GM19455 (cell line): ENCODE data around the gene PCDHGC3.

ENCODE experiments used
- ATAC-seq: cut with Tn5 transposase; IDR thresholded peaks from one replicate; pipeline ENCODE4 v1.9.1; 2021; ENCODE audit not compliant: unreplicated experiment

PCDHGC3 gene

DNA sequence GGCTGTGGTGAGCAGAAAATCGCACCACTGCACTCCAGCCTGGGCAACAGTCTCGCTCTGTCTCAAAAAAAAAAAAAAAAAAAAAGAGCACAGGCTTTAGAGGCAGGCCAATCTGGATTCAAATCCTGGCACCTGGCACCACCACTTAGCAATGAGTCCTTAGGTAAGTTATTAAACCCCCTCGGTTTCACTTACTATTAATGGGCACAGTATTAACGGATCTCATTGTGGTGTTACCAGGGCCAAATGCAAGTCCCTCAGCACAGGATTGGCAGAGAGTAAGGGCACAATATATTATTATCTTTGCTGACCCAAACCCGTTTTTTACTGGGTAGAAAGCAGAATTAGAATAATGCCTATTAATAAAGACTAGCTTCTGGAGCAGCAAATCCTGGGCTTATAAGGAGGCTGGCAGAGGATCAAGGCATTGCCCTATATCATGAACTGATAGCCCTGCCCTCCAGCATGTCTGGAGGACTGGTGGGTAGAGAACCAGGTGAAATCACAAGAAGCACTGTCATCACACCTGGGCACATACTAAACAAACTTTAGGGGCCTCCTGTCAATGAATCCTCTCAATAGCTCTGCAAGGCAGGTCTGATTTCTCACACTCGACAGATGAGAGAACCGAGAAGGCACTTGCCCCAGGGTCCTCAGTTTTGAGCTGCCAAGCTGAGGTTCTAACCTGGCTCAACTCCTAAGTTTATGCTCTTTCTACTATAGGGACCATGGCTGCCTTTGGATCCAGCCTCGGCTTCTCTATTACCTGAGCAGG, 30.8 kb downstream of the PCDHGC3 start:
- ATAC-seq: no peak

DNA sequence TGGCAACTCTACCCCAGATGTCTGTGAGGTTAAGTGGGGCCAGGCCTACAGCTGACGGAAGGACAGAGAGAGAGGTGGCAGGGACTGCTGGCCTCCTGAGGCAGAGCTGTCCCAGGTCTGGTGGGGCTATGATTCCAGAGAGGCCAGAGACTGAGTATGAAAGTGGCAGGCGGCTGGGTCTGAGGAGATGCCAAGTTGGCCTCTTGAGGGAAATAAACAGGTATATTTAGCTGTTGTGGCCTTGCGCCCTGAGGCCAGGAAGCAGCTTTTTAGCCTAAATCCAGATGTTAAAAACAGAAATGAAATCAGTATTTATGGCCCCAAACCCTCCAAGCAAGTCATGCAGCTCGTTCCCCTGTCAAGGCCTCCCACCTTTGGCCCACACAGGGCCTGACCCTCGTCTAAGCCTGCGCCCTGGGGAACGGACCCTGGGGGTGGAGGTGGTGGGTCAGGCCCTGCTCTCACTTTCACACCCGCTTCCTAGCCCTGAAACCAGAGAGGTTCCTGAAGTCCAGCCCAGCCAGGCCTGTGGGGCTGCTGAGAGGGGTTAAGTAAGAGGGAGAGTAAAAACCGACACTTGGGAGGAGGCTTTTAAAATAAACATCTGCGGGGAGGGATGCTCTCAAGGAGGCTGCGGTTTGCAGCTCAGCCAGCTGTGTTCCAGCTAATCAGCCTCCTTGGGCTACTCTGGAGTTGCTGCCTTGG, 31.8 kb downstream of the PCDHGC3 start:
- ATAC-seq: peak; percentile 29

DNA sequence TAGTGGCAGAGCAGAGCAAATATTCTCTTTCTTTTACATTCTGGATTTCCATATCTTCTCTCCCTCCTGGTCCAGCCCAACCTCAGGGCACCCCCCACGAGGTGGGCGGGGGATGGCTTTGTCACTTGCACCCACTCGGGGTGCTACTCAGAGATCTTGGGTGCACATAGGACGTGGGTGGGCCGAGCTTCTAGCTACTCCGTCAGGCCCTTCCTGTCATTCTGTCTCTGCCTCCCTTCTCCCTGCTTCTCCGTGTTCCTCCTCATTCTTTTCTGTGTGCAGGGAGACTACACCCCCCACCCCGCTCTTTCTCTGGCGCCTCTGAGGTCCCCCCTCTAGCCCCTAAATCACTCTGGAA, 32.7 kb downstream of the PCDHGC3 start:
- no peak for ATAC-seq

DNA sequence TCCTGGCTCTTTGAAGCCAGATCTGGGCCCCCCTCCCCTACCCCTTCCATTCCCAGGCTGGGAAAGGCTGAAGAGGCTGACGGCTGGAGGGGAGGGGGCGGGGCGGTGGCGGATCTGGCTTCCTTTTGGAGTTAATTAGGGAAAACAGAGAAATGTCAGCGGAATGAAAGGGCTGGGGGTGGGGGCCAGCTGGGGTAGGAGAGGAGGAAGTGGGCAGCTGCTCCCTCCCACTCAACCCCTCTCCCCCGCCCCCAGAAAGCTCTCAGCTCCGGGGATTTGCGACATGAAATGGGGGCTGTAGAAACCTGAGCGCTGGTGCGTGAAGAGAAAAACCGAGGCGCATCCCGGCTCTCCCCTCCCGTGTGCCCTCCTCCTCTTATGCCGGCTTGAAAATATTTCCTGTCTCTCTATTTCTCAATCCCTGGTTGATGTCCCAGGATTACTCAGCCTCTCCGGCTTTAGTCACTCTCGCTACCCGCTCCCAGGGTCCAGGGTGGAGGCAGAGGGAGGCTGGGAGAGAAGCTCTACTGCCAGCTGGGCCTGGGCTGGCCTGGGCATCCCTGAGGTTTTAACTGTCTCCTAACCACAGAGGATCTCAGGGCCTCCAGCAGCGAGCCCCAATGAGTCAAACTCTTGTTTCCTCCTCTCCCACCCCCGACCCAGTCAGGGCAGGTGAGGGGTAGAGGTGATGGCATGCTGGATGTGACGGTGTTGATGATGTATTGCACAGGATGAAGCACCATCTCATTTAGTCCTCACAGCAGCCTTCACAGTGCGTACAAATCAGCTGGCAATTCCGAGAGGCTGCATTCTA, 33.2 kb downstream of the PCDHGC3 start:
- ATAC-seq: no peak

DNA sequence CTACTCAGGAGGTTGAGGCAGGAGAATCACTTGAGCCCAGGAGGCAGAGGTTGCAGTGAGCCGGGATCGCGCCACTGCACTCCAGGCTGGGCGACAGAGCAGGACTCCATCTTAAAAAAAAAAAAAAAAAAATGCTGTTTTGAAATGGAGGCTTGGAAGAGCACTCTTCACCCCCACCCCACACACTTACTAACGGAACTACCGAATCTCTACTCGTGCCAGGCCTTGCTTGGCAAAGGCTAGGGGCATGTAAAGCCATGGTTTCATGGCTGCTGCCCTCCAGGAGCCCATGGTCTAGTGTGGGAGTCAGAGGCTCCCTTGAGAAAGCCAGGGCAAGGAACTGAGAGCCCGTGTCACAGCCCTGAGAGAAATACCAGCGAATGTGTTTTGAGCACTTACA, 34.4 kb downstream of the PCDHGC3 start:
- no peak for ATAC-seq

DNA sequence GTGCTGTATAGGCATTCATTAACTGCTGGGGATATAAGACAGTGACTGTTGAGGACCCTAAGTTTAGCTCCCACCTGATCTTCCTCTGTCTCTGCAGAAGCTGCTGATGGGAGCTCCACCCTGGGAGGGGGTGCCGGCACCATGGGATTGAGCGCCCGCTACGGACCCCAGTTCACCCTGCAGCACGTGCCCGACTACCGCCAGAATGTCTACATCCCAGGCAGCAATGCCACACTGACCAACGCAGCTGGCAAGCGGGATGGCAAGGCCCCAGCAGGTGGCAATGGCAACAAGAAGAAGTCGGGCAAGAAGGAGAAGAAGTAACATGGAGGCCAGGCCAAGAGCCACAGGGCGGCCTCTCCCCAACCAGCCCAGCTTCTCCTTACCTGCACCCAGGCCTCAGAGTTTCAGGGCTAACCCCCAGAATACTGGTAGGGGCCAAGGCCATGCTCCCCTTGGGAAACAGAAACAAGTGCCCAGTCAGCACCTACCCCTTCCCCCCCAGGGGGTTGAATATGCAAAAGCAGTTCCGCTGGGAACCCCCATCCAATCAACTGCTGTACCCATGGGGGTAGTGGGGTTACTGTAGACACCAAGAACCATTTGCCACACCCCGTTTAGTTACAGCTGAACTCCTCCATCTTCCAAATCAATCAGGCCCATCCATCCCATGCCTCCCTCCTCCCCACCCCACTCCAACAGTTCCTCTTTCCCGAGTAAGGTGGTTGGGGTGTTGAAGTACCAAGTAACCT, 35.3 kb downstream of the PCDHGC3 start:
- peak; percentile 30 for ATAC-seq

DNA sequence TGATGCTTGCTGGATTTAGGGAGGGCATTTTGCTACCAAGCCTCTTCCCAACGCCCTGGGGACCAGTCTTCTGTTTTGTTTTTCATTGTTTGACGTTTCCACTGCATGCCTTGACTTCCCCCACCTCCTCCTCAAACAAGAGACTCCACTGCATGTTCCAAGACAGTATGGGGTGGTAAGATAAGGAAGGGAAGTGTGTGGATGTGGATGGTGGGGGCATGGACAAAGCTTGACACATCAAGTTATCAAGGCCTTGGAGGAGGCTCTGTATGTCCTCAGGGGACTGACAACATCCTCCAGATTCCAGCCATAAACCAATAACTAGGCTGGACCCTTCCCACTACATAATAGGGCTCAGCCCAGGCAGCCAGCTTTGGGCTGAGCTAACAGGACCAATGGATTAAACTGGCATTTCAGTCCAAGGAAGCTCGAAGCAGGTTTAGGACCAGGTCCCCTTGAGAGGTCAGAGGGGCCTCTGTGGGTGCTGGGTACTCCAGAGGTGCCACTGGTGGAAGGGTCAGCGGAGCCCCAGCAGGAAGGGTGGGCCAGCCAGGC, 36.1 kb downstream of the PCDHGC3 start:
- no peak for ATAC-seq

DNA sequence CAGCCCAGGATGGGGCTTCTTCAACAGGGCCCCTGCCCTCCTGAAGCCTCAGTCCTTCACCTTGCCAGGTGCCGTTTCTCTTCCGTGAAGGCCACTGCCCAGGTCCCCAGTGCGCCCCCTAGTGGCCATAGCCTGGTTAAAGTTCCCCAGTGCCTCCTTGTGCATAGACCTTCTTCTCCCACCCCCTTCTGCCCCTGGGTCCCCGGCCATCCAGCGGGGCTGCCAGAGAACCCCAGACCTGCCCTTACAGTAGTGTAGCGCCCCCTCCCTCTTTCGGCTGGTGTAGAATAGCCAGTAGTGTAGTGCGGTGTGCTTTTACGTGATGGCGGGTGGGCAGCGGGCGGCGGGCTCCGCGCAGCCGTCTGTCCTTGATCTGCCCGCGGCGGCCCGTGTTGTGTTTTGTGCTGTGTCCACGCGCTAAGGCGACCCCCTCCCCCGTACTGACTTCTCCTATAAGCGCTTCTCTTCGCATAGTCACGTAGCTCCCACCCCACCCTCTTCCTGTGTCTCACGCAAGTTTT, 36.7 kb downstream of the PCDHGC3 start:
- ATAC-seq: no peak

DNA sequence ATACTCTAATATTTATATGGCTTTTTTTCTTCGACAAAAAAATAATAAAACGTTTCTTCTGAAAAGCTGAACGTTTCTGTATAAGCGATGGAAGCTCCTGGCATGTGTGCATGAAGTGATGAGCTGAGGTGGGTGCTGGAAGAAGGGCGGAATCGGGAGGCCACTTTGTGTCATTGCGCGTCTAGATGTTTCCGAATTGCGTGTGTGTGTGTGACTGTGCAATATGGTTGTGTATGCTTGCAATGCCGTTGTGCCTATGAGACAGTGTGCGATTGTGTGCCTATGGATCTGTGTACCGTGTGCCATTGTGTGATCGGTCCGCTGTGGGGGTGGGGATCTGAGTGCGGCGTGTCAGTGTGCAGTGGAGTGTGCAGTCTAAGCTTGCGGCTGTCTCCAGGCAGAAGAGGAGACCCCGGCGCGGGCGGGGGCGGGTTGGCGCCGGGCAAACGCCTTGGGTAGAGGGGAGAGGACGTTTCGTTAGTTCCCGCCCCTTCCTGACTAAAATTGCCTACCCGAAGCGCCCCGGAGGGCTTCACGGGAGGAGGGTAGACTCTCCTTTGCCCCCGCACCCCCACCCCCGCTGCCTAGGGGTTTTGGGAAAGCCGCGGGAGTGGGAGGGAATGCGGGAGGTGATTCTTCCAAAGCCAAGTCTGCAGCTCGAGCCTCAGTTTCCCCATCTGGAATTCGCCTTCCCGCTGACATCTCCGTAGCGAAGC, 37.3 kb downstream of the PCDHGC3 start:
- ATAC-seq: no peak

DNA sequence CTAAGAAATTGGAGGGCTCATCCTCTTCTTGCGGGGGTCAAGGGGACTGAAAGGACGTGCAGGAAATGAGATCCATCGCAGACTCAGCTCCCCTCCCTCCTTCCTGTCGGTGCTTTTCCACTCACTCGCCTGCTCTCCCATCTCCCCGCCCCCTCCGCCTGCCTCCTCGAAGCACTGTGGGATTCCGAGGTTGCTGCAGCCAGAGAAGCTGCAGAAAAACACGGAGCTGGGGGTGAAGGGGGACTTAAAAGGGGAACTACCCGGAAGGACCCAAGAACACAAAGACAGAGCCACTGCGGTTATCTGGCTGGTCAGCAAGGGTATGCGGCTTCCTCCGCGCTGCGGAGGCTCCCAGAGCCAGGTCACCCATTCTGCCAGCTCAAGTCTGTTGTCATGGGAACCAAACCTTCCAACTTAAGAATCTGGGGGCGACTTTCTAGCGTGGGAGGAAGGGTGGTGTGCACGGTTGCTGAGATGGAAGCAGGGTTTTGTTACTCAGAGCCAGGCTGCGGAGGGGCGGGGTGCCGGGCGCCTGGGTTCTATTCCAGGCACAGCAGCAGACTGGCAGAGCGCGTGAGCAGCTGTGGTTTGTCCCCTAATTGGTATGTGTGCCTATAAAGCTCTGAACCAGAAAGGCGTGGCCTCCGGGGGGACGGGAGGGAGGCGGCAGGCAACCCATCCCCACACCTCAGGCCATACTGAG, 38.0 kb downstream of the PCDHGC3 start:
- ATAC-seq: peak; percentile 21

DNA sequence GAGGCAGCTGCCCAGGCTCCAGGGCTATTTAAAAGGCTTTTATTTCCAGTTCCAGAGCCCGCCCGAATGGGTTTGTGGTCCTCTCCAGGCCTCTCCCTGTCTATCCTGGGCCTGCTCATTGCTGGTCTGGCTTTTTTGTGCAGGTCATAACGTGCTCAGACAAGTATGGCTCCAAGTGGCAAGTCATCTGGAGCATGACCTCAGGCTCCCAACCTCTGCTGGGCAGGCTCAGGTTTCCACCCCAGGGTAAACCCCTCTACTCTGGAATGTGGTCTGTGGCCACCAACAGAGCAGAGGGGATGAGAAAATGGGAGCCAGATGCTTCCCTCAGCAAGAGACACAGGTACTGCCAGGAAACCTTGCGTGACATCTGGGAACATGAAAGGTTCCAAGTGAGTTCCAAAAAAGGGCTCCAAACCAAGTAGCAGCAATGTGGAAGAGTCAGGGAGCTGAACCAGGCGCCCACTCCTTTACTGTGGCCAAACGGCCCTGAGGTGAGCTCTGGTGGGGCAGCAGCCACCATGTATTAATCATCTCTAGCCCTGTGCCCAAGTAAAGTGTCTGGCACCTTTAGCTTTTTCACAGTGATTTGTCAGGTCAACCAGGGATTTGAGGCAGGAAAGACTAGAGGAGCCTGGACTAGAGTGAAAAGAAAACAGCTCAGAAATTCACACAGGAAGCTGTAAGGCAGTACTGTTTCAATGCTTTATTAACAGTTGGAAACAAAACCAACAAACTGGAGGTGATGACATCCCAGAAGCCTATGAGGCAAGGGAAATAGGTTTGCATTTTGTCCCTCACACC, 38.8 kb downstream of the PCDHGC3 start:
- peak; percentile 6 for ATAC-seq

DNA sequence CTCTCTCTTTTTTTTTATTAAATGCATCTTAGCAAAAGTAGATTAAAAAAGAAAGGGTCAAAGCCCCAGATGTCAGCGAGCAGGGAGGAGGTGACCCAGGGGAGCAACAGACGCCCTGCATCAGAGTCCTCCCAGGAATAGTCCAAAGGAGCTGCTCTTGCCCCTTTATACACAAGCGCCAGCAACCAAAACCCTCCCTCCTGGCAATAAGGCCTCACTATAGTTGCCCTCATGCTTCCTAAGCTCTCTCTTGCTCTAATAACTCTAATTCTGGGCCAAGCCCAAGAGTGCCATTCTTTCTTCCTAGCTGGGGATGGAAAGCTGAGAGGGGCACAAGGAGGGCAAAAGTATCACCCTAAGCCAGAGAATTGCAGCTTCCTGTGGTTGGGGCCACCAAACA, 39.4 kb downstream of the PCDHGC3 start:
- no peak for ATAC-seq

DNA sequence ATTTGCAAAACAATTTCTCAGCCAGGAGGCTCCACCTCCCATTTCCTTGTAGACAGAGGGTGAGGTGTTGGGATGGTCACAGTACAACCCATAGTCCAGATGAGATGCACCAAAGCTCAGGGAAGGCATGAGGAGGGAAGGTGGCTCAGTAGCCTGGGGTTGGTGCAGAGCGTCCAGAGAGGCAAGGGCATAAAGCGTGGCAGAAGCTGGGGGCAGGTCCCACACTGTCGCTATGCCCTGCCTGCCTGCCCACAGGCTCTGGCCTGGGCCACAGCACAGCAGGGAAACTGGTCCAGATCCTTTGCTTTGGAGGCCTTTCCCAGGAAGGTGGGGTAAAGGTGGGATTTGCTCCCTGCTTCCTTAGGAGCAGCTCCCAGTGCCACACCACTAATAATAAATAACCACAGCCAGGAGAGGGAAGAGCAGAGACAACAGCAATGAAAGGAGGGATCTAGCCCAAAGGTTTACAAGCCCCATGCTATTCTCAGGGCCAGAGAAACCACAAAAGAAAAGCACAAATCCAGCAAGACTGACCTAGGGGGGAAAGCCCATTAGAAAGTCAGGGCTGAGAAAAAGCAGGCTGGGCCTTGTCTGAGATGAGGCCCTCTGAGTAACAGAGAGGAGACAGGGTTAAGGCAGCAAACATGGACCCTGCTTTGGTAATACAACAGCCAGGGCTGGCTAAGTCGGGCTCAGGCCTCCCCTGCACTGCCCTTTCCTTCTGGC, 40.3 kb downstream of the PCDHGC3 start:
- no peak for ATAC-seq

DNA sequence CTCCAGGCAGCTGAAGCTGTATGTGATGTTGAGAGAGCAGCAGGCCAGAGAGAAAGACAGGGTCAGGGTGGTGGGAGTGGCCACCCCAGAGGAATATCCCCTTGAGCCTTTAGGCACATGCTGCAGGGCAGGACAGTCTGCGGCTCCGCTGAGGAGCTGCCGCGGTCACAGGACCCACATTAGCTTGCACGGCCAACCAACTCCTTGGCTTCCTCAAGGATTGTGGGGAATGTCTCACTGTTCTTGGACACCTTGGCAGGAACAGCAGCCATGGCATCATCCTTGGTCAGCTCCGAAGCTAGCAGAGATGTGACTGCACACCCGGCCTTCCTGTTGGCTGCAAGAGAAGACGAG, 40.9 kb downstream of the PCDHGC3 start:
- no peak for ATAC-seq

DNA sequence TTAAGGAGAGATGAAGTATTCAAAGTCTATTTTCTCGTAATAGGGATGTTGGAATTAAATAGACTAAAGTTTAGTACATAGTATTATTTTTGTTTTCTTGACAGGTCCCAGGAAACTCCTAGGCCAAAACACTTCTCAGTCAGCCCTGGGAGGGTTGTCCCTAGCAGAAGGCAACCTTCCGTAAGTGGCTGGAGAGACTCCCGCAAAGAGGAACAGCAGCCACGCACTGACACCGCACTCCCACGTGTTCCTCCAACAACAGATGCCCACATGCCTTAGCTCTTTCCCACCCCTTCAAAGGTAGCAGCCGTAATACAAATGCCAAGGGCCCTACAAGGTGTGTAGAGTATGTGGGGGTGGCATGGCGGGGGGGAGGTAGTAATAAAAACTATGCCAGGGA, 41.5 kb downstream of the PCDHGC3 start:
- ATAC-seq: no peak

DNA sequence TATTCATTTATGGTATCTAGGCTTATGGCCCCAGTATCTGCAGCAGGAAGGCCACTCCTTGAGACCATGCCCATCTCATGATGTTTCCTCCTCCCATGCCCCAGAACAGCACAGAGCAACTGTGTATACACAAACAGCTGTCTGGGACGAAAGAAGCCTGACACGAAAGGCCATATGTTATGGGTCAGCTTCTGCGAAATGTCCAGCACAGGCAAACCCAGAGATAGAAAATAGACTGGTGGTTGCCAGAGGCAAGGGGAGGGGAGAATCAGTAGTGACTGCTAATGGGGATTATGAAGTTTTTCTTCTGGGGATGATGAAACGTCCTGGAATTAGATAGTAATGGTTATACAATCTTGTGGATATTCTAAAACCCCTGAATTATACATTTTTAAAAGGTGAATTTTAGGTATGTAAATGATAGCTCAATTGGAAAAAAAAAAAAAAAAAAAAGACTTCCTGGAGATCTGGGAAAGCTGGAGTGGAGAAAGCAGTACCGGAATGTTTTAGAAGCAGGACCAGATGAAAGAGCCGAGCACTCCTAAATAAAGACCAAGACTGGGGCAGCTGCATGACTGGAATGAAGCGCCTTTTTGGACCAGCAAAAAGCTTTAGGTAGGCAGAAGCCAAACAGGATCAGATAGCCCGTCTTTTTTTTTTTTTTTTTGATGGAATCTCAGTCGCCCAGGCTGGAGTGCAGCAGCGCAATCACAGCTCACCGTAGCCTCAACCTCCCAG, 42.3 kb downstream of the PCDHGC3 start:
- no peak for ATAC-seq

DNA sequence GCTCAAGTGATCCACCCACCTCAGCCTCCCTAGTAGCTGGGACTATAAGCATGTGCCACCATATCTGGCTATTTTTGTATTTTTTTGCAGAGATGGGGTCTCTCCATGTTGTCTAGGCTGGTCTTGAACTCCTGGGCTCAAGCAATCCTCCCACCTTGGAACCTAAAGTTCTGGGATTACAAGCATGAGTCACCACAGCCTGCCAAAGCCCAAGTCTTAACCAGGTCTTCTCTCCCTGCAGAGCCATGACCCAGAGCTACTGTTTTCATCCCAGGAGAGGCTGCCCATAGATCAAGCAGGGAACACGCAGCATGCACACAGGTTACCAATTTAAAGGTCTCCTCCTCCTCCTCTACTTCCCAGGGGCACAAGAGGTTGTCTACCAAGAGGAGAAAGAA, 42.9 kb downstream of the PCDHGC3 start:
- ATAC-seq: no peak
